DND-41 (cell line): ENCODE data around the gene SLC34A2.

Experiments
- EZH2 ChIP-seq: IDR thresholded peaks from 3 replicates; pipeline ENCODE4 v1.6.1; 2012; ENCODE audit warnings: borderline replicate concordance, low read depth, mild to moderate bottlenecking, moderate library complexity, low read length, inconsistent platforms; ENCODE audit not compliant: severe bottlenecking
- TF ChIP-seq, protein P1 (sequence below): IDR thresholded peaks from 2 replicates; pipeline ENCODE4 v1.5.1; 2012; ENCODE audit warnings: borderline replicate concordance, low read length, moderate library complexity, mild to moderate bottlenecking; ENCODE audit not compliant: poor library complexity, severe bottlenecking; ENCODE audit errors: extremely low read depth

DNA sequence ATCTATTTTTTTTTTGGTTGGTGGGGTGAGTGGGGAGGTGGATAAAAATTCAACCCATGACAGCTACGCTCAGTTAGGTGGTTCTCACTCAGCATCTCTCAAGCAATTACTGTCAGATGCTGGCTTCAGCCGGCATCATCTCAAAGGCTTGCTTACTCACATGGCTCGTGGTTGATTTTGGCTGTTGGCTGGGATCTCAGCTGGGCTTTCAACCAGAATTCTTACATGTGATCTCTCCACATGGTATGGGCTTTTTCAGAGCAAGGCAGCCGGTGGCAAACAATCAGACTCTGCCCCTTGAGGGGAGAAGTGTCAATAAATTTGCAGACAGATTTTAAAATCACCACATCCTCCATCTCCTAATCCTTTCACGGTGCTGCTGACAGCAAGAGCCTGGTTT, 47.2 kb downstream of the SLC34A2 start:
- TF ChIP-seq, protein P1, sequence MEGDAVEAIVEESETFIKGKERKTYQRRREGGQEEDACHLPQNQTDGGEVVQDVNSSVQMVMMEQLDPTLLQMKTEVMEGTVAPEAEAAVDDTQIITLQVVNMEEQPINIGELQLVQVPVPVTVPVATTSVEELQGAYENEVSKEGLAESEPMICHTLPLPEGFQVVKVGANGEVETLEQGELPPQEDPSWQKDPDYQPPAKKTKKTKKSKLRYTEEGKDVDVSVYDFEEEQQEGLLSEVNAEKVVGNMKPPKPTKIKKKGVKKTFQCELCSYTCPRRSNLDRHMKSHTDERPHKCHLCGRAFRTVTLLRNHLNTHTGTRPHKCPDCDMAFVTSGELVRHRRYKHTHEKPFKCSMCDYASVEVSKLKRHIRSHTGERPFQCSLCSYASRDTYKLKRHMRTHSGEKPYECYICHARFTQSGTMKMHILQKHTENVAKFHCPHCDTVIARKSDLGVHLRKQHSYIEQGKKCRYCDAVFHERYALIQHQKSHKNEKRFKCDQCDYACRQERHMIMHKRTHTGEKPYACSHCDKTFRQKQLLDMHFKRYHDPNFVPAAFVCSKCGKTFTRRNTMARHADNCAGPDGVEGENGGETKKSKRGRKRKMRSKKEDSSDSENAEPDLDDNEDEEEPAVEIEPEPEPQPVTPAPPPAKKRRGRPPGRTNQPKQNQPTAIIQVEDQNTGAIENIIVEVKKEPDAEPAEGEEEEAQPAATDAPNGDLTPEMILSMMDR = no peak
- TF ChIP-seq EZH2 = no peak
